ENCODE data around the gene CACNA1I.

DNA sequence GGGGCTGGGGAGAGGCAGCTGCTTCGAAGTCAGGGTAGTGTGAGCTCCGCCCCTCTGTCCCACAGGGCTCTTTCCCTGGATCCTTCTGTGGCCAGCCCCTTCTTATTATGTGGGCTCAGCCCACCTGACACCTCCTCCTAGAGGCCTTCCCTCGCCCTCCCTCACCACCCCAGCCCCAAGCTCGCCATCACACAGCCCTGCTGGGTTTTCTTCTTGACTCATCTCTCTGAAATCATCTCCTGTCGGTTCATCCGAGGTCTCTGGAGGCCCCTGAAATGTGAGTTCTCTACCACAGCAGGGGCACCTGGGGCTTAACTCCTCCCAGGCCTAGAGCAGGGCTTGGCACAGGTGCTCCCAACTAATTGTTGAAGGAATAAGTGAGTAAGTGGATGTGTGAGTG, 65.2 kb downstream of the CACNA1I start:
- TF ChIP-seq, protein P1, sequence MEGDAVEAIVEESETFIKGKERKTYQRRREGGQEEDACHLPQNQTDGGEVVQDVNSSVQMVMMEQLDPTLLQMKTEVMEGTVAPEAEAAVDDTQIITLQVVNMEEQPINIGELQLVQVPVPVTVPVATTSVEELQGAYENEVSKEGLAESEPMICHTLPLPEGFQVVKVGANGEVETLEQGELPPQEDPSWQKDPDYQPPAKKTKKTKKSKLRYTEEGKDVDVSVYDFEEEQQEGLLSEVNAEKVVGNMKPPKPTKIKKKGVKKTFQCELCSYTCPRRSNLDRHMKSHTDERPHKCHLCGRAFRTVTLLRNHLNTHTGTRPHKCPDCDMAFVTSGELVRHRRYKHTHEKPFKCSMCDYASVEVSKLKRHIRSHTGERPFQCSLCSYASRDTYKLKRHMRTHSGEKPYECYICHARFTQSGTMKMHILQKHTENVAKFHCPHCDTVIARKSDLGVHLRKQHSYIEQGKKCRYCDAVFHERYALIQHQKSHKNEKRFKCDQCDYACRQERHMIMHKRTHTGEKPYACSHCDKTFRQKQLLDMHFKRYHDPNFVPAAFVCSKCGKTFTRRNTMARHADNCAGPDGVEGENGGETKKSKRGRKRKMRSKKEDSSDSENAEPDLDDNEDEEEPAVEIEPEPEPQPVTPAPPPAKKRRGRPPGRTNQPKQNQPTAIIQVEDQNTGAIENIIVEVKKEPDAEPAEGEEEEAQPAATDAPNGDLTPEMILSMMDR (IDR thresholded peaks at IDR 0.05; ENCODE audit: insufficient read depth, low read depth, low read length) = no peak
- TF ChIP-seq EZH2 (IDR thresholded peaks at IDR 0.05; ENCODE audit: insufficient read depth, low read length) = no peak

Measured in astrocyte (in vitro differentiated cells and primary cell).